Glomerular endothelial cell (primary cell): ENCODE measurements around the gene GPC6. TPM values are rescaled to one million over a fixed set of nuclear protein-coding genes. Genes with fewer than 3 reads are reported as not detected.

Experiments used
- DNase-seq: peaks from one replicate; pipeline ENCODE4 v3.0.0-alpha.2; 2011; ENCODE audit warnings: low read depth, low spot score; ENCODE audit errors: extremely low read depth
- total RNA-seq: library from RNA; depleted of rRNA; stranded (reverse); fragments of >200 nt; gene quantifications from 2 replicates; pipeline ENCODE4 v1.2.3, GENCODE V29; 2015

Gene GPC6
- total RNA-seq, 1 donor from 2014 or later: 11.0 TPM

DNA sequence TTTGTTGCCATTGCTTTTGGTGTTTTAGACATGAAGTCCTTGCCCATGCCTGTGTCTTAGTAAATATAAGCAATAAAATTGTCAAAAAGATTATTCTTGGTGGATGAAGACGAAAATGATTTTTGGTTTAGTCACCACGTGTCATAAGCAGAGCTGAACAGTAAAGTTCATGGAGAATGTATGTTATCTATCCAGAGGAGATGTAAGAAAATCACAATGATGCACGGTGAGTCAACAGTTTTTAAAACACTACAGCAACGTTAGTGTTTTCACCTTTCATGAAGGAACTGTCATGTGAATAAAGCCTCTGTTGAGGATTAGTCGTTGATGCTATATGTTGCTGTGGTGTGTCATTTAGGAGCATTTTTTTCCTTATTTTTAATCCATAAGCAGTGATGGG is 137.6 kb downstream of the GPC6 start:
- no peak for DNase-seq

DNA sequence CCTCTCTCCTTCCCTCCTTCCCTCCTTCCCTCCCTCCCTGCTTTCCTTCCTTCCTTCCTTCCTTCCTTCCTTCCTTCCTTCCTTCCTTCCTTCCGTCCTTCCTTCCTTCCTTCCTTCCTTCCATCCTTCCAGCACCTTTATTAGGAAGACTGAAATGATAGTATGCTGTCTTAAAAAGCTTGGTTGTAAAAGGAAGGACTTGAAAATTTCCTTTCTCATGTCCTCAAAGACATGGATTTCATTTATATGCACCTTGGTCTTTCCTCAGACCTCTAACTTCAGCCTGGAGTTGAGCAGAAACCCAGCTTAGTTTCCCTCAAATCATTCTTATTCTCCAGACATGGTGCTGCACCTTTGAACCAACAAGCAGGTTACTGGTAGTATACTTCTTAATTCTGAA is 141.7 kb downstream of the GPC6 start:
- no peak for DNase-seq

DNA sequence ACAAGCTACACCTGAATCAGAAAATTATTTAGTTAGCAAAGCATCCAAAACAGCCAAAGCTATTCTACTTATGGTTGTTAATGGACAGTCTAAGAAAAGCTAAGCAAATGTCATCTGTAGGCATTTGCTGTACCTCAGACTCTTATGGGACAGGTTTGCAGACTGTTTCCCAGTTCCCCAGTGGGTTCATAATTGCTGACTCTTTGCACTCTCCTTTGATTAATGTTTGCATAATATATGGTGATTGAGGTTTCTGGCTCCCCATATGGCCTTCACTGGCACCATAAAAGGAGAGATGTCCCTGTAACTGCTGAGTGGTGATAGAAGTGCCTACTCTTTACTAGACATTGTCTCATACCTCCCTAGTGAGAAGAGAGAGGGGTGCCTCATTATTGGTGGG is 142.1 kb downstream of the GPC6 start:
- no peak for DNase-seq

DNA sequence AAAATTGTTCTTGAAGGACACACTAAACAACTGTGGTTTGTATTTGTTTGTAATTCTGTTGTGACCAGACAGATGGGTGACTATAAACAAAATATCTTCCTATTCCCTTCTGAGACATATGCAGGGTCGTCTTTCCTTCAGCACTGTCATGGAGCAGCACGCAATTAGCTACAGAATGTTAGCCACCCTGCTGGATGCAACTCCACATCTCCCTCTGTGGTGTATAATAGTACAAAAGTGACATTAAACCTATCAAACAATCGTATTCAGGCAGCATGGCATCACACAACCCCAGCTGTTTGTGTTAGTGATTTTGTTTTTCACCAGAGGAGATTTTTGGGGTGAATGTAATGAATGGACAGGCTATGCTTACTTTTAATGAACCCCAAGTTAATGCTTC is 146.2 kb downstream of the GPC6 start:
- DNase-seq: no peak

DNA sequence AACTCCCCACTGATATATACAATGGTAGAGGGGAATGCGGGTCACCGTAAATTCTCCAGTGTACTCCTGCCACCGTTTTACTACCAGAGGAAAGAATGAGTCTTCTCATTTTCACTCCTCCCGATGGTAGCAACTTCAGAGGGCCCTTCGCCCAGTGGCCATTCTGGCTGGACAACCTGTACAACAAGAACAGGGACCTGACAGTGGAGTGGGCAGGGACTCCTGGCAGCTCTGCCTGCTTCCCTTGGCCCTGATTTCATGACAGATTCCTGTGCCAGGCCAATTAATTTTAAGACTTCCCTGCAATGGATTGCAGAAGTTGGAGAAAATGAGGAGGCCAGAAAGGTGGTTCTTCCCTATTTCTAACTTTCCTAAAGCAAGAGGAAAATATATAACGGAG is 148.9 kb downstream of the GPC6 start:
- DNase-seq: no peak

DNA sequence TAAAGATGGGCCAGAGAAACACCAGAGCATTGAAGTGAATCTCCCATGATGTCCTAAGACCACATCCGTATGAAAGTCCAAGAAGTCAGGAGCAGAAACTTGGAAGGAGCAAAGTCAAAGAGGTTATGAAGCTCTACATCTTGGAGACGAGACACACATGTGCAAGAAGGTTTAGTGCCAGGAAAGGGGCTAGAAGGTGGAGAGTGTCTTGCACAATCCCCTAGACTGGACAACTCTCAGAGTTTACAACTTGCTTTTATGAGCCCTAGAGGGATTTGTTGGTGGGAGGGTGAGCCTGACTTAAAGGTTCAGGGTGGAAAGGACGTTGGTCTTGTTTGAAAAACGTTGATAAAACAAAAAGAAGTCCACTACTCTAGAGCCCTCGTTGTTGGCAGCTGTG is 150.6 kb downstream of the GPC6 start:
- no peak for DNase-seq

DNA sequence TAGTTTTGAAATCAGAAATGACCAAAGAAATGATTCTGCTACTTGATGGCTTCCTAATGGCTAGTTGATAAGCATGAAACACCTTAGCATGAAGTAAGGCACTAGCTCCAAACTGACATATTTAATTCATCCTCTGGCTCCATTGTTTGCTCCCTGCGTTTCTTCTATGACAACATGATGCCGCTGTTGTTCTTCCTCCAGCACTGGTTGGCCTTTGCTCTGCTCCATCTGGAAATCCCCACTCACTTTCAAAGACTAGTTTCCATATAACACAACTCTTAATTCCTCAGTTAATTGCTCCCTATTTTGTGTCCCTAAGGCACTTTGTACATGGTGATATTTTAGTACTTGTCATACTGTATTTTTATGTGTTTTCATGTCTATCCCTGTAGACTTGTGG is 151.6 kb downstream of the GPC6 start:
- DNase-seq: no peak

DNA sequence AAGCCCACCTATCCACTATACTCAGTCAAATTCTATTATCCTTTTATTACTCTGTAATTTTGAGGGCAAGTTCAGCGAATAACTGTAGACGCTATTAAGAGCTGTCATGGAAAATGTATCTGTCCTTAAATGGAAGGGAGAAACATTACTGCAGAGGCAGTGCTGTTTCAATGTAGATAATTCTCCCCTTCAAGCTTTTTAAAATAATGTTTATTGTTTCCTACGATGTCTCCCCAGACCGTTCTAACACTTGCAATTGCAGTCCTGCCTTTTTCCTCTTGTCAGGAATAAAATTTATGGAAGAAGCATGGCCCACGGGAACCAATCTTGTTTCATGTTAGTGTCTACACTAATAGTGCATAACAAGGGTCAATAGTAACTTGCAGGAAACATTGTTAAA is 159.5 kb downstream of the GPC6 start:
- DNase-seq: no peak

DNA sequence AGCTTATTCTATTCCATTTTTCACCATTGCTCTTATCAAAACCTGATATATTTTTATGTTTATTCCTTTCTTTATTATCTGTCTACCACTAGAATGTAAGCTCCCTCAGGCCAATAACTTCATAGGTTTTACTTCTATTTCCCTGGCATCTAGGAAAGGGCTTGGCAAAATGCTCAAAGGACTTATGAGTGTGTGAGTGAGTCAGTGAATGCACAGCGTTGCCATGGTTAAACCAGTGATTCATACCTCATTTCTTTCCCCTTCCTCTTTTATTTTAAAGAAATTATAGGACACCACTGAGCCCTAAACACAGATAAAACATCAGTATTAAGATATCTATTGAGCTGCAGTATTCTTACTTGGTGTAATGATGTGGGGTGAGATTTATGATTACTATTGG is 162.1 kb downstream of the GPC6 start:
- no peak for DNase-seq

DNA sequence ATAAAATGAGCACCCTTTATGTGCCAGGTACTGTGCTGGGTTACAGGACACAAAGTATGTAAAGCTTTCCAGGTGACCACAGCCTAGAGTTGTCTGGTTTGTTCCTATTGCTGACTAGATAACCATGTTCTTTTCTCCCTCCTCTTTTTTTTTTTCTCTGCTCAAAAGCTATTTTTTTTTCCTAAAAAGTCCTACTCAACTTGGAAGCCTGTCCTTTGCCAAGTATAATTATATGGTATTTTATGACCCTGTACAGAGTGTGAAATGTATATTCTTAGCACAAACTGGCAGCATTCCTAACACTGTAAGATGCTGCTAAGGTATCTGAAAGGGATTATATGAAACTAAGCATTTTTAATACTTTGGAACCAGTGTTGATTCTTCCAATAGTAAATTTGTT is 171.0 kb downstream of the GPC6 start:
- DNase-seq: no peak

DNA sequence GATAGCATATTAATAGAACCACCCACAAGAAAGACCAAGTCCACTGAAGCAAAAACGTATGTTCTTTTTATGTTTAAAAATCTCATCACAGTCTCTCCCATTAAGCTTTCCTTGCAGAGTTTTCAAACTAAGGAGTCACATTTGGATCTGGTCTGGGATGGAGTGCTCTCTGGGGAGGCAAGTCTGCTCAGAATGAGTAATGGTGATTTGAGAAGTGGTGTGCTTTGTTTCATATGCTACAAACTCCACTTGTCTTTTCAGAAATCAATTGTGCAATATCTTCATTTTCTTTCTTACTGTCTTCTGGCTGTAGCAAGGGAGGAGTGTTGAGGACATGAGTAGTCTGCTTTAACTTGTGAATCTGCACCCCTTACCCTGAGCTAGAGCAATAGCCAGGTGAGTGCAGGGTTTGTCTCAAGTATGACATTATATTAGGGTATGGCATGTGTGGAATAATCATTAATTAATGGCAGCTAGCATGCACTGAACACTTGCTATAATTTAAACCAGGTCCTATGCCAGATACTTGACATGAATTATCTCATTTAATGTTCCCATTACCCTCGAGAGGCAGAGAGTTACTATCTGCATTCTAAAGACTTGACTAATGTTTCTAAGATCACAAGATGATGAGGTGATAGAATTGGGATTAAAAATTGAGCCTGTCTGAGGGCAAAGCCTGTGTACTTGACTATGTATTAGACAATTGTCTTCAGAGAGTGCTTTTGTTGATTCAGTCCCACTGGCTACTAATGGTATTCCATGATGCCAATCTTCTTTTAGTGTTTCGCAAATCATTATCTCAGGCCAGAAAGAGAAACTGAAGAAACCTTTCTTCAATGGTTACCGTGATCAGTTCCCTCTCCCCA is 171.8 kb downstream of the GPC6 start:
- no peak for DNase-seq

DNA sequence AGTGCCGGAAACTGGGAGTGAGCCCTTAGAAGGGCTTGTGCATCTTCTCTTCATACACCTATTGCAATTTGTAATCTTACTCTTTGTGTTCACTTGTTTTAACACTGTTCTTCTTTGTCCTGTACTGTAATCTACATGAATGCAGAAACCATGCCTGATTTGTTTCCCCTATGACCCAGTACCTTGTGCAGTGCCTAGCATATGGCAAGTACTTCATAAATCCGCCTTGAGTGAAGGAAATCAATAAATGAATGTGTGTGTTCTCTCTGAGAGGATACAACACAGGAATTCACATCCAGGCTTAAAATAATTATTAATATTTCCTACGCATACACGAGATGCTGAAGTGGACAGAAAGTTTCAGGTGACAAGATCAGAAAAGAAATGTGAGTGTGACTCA is 172.6 kb downstream of the GPC6 start:
- DNase-seq: no peak

DNA sequence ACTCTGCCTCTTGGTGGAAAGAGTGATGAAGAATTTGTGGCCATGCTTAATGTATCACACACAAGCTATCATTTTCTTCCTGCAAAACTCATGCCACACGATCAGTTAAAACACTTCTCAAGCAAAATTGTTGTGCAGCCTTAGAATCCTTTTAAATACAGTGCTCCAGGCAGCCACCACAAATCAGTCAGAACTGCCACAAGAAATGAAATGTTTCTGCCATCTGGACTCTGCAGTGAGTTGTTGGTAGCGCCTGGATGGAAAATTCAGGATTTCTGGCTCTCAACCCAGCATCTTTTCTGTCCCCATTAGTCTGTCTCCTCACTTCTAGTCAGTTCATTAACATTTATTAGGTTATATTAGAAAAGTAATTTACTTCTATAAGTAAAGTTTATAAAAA is 179.5 kb downstream of the GPC6 start:
- DNase-seq: no peak

DNA sequence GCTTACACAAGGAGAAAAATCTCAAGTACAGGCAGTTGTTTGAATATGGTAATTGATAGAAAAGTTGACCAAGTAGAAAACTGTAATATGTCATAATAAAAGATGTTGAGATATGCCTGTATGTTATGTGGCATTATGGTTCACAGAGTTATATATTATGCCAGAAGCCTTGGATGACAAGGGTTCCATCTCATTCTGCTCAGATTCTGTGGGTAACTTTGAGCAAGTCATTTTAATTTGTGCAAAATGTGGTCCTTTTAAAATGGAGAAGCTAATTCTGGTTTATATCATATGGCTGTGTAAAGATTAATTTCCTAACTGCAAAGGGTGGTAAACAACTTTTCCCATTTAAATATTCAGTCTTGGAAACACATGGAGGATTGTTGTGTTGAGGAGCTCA is 180.9 kb downstream of the GPC6 start:
- no peak for DNase-seq

DNA sequence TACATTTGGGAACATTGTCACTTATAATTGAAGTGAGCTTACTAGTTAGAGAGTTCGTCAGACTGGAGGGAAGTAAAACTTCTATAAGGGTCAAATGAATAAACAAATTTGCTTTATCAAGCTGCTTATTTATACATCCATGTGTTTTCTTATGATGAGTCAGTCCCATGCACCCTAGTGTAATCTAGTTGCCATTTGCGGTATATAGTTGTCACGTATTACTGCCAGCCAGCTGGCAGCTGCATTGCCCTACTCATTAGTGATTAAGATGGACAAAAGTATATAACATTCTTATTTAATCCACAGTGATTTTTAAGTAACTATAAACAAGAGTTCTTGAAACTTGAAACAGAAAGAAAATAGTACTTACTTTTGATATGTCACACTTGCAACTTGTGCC is 182.4 kb downstream of the GPC6 start:
- DNase-seq: no peak

DNA sequence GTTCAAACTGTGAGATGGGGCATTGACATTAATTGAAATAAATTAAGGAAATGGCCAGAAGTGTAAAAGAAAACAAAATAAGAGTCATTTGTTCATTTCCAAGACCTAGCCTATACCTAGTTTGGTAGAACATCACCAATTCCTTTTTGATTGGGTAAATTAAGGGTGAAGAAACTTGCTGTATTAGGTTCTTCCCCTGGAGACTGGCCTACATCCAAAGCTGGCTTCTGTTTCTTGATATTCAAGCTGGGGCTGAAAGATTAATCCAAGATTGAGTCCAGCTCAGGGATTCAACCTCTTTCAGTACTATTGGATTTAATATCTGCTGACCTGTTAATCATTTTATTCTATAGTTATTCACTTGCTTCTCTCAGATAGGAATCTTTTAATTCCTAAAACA is 183.2 kb downstream of the GPC6 start:
- no peak for DNase-seq

DNA sequence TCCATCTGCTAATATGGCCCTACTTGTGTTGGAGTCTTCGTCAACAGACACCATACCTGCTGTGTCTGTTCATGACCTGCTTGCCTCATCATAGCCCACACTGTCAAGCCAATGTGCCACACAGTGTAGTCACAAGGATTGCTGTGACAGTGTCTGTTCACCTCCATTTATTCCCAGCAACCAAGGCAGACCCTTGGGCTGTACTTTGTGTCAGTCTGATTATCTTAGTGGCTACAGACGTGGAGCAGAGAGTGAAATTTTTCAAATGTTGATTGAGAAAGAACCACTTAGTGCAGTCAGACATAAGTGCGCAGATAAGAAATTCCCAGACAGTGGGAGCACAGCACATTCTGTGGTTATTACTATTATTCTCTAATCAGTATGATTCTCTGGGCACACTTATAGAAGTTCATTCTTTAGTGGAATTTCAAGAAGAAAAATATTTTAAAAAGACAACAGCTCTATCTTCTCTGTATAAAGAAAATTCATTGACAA is 184.6 kb downstream of the GPC6 start:
- DNase-seq: no peak

DNA sequence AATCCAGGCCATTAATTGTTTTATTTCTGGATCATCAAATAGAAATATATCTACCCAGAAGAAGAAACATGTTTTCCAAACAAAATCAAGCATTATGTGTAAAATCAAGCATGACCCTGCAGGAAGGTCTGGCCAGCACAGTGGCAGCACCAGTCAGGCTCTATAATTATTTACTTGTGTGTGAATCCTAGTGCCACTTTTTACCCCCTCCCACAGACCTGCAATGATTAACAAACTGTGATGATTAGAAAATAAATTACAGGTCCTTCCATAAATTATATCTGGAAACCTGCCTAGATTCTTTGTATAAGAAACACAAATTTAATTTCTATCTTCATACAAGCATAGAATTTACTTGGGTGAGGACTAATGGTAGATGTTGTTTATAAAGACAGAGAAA is 186.1 kb downstream of the GPC6 start:
- DNase-seq: no peak

DNA sequence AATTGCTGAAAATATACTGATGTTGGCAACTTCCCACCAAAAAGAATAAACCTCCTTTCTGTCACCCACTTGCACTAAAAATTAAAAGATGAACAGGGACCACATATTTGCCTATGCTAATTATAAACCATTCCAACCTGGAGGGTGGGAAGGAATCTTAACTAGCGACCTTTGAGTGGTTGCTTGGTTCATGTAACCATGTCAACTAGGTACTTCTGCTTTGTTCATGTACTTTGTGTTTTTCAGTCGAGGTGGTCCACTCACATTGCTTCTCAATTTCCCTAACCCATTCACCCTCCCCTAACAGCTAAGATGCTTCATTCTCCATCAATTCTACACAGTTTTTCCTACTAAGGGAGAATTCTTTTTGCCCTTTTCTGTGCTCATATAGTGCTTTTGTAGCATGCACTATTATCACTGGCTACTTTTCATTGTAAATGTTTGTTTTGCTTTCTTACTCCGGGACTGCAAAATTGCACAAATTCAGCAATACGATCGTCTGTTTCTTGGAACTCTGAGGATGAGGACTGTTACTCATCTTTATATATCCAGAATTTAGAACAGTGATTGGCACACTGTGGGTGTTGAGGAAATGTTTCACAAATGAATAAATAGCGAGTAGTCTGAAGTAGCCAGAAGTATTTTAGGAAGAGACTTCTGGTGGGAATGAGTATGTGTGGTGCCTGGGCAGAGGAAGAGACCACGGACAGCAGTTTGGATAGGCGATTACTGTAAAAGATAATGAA is 187.5 kb downstream of the GPC6 start:
- no peak for DNase-seq

DNA sequence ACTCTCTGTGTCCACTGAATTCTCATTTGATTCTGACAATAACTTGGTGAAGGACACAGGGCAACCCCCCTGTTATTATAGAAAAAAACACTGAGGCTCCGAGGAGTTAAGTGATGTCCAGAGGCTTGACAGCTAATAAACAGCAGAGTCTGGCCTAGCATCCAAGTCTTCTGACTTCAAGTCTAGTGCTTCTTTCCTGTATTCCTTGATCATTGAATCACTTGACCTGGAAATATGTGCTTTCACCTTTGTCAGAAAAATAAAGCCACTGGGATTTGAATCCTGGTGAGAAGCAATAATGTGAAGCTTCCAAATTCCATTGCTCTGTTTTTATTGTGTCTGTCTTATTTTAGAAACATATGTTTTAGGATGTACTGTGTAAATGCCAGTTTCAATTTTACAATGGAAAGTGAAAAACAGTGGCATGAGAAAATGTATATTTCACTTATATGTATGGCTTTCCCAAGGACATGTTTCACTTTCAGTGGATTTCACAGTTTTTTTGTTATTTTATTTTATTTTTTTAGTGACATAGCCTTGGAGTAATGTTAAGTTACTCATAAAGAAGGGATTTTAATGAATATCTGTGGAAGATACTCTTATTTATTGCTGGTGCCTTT is 190.2 kb downstream of the GPC6 start:
- DNase-seq: no peak

DNA sequence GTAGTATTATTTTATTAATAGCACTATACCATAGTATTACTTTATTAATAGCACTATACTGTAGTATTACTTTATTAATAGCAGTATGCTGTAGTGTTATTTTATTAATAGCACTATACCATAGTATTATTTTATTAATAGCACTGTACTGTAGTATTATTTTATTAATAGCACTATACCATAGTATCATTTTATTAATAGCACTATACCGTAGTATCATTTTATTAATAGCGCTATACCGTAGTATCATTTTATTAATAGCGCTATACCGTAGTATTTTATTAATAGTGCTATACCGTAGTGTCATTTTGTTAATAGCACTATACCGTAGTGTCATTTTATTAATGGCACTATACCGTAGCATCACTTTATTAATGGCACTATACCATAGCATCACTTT is 191.8 kb downstream of the GPC6 start:
- no peak for DNase-seq

DNA sequence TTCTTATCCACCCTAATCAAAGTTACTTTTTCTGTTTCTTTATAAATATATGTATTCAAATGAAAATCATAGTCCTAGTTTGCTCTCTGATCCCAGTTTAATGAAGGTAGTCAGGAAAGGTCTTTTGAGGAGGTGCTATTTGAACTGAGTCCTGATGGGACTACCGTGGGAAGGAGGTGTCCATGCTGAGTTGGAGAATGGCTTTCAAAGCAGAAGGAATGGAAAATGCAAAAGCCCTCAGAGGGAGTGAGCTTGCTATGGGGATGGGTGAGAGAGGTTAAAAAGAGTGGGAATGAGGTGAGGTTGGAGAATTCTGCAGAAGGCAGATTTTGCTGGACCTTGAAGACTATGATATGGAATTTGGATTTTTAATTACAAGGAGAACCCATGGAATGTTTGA is 193.6 kb downstream of the GPC6 start:
- DNase-seq: no peak
